ENCODE results near the gene CNTLN.
"Not testable (repeated sequence)": the region's sequence is repeated elsewhere in the genome, so short reads cannot be mapped to it uniquely, and the experiment has no call there.

CNTLN gene

GRCh38 chr9:17315341-17315740 lies 180.5 kb downstream of the CNTLN start:
- DNase-seq: no peak

- DNase-seq: no peak
Measured at GRCh38 chr9:17318821-17319320, 184.0 kb downstream of the CNTLN start.

GRCh38 chr9:17319864-17320263 lies 185.0 kb downstream of the CNTLN start:
- no peak for DNase-seq

GRCh38 chr9:17322882-17323864 lies 188.3 kb downstream of the CNTLN start:
- DNase-seq: no peak

- no peak for DNase-seq
Measured at GRCh38 chr9:17328331-17328730, 193.5 kb downstream of the CNTLN start.

GRCh38 chr9:17330097-17330496 lies 195.3 kb downstream of the CNTLN start:
- no peak for DNase-seq

GRCh38 chr9:17332115-17332514 lies 197.3 kb downstream of the CNTLN start:
- no peak for DNase-seq

GRCh38 chr9:17339156-17339555 lies 204.3 kb downstream of the CNTLN start:
- no peak for DNase-seq

GRCh38 chr9:17342696-17343095 lies 207.9 kb downstream of the CNTLN start:
- DNase-seq: no peak

GRCh38 chr9:17349831-17350230 lies 215.0 kb downstream of the CNTLN start:
- DNase-seq: no peak

- DNase-seq: not testable (repeated sequence)
Measured at GRCh38 chr9:17354006-17354405, 219.2 kb downstream of the CNTLN start.

GRCh38 chr9:17361378-17361777 lies 226.5 kb downstream of the CNTLN start:
- no peak for DNase-seq

GRCh38 chr9:17367035-17367434 lies 232.2 kb downstream of the CNTLN start:
- DNase-seq: no peak

GRCh38 chr9:17380126-17380861 lies 245.5 kb downstream of the CNTLN start:
- no peak for DNase-seq

GRCh38 chr9:17387565-17387964 lies 252.7 kb downstream of the CNTLN start:
- no peak for DNase-seq

GRCh38 chr9:17389026-17389425 lies 254.2 kb downstream of the CNTLN start:
- DNase-seq: no peak

- DNase-seq: no peak
Measured at GRCh38 chr9:17394881-17395510, 260.2 kb downstream of the CNTLN start.

- not testable (repeated sequence) for DNase-seq
Measured at GRCh38 chr9:17397166-17397728, 262.4 kb downstream of the CNTLN start.

- no peak for DNase-seq
Measured at GRCh38 chr9:17398350-17398749, 263.5 kb downstream of the CNTLN start.

GRCh38 chr9:17401858-17402257 lies 267.0 kb downstream of the CNTLN start:
- no peak for DNase-seq

- no peak for DNase-seq
Measured at GRCh38 chr9:17402309-17402708, 267.5 kb downstream of the CNTLN start.

GRCh38 chr9:17403539-17403938 lies 268.7 kb downstream of the CNTLN start:
- no peak for DNase-seq

GRCh38 chr9:17414986-17415385 lies 280.1 kb downstream of the CNTLN start:
- no peak for DNase-seq

Data from NCI-H345 (cell line).